HG03521 (cell line): ENCODE results near the gene EML1.

Source experiments
- ATAC-seq: cut with Tn5 transposase; IDR thresholded peaks from one replicate; pipeline ENCODE4 v1.9.1; 2021; ENCODE audit warnings: mild to moderate bottlenecking, moderate library complexity; ENCODE audit not compliant: unreplicated experiment

Gene EML1

GRCh38 chr14:99891266-99891665 lies 98.1 kb downstream of the EML1 start:
- ATAC-seq: no peak

DNA sequence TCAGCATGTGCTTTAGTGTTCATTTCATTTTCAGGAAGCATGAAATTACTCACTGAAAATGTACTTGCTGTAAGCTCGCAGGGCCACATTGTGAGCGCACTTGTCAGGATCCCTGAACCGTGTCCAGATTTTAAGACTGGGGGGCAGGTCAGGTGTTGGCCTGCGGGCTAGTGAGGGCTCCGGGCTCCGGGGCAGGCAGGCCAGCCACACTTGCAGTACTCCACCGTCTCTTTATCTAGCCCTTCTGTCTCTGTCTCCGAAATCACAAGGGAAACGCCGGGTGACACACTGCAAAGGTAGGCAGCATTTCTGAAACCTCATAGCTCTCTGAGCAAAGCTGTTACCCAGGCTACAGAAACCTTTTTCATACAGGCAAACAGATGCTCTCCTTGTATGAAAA lies 98.7 kb downstream of the EML1 start:
- ATAC-seq: no peak

GRCh38 chr14:99892406-99892805 lies 99.2 kb downstream of the EML1 start:
- no peak for ATAC-seq

DNA sequence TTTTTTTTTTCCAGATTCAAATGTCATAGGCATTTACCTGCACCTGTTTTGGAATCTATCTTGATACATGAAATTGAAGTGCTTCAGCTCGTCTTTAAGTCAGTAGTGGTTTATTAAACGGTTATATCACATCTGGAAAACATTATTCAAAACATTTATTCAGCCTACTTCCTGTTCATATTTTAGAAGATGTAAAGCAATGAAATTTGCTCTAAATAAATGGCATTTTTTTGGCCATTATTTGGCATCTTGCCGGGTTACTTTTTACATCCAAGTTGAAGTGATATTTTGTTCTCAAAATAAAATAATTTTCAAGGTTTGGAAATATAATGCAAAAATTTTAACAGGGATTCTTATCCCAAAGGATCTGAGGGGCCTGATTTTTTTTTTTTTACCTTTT lies 103.1 kb downstream of the EML1 start:
- no peak for ATAC-seq

DNA sequence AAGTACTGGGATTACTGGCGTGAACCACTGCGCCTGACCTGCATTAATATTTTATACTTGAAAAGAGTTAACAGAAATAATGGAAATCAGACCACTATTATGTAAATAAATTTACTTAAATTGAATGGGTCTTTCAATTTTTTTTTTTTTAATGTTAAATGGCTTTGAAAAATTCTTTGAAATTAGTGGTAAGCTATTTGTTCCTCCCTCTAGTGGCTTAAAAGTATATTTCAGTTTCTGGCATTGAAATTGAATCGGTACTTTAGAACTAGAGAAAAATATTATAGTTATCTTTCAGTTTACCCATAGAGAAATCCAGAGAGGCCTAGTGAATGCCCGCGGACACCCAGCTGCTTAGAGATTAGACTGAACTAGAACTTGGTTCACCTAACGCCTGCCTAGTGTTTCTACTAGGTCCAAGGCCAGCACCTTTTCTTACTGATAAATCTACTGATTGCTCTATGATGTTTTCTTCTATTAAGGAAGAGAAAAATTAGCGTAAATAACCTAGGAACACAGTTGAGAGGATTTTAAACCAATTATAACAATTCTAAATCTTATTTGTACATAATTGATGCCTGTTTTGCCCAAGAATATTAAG lies 106.5 kb downstream of the EML1 start:
- ATAC-seq: no peak

DNA sequence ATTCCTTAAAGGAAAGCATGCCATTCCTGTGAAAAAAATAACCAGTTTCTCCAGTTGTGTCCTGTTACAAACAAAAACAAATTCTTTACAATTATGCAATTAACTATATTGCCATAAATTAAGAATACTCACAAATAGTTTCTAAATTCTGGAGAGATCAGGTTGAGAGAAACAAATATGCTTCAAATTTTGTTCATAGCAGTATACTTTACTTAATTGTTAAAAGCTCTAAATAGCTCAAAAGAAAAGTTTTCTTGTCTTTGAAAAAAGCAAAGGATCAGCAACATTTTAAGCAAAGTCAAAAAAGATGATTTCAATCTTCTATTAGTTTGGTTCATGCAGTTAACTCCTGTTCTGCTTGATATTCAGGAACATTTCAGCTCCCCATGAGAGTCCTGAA lies 109.7 kb downstream of the EML1 start:
- no peak for ATAC-seq

DNA sequence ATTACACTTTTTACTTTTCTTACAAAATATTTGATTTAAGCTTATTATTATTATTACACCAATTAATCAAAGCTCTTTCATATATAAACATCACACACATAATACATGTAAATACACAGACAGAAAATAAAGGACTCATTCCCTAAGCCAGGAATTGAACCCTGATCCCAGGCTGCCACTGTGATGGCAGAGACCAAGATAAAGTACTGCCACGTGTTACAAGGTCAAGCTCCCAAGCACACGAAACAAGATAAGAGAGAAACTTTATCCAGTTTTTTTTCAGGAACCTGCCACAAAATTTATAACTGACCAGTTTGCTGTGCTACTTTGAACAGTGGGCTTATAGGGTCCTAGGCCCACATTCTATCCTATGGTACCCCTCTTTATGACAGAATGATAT lies 111.3 kb downstream of the EML1 start:
- no peak for ATAC-seq

GRCh38 chr14:99905121-99905520 lies 111.9 kb downstream of the EML1 start:
- no peak for ATAC-seq

DNA sequence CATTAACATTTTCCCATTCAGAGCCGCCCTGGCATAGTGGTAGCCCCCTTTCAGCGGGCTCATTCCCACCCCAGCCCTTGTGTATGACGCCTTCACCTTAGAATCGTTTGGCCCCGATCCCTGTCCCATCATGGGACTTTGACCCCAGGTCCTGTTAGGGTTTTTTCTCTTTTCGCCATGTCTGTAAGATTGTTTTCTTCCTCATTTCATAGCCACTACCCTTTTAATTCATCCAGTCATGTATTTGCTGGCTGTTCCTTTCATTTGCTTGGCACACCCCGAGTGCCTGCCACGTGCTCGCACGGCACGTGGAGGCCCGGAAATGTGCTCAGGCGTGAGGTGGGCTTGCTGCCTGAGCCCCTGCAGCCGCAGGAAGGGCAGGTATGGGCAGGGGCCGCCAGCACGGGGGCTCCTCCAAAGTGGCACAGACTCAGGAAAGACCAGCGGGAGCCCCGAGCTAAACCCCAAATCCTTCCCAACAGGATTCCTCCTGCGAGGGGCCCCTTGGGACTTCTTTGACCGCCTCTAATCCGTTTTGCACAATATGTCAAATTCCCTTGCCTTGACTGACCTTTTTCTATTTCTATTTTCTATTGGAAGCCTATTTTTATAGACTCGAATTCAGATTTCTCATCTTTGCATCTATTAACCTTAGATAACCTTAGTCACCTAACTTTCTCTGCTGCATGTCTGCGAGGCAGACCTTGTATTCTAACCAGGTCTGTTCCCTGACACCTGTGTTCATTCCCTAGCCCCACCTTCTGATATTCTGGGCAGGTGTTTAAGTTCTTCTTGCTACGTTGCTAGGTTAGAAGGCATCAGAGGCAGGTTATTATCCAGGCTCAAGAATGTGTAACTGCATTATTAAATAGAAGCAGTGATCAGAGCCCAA lies 114.8 kb downstream of the EML1 start:
- ATAC-seq: no peak

DNA sequence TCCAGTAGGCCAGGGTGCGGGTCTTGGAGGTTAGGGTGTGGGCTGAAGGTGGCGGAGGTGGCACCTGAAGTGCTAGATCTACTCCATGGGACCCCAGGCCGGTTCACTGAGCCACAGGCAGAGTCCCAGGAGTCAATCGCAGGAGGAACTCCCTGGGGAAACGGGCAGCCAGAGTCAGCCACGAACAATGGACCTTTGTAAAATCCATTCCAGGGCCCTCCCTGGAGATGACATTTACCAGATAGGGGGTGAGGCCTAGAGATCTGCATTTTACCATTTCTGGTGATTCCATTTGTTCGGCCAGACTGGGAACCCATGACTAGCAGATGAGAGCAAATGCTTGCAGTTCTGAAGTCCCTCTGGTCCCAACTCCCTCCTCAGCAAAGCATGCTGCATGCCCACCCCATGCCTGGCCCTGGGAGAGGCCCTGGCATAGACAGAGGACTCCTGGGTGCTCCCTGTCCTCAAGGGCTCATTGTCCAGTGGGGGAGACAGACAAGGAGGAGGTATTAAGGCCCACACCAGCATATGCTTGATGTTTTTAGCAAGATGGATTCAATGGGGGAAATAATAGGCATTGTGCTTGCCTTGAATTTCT lies 115.5 kb downstream of the EML1 start:
- ATAC-seq: no peak

GRCh38 chr14:99909513-99910064 lies 116.4 kb downstream of the EML1 start:
- no peak for ATAC-seq

DNA sequence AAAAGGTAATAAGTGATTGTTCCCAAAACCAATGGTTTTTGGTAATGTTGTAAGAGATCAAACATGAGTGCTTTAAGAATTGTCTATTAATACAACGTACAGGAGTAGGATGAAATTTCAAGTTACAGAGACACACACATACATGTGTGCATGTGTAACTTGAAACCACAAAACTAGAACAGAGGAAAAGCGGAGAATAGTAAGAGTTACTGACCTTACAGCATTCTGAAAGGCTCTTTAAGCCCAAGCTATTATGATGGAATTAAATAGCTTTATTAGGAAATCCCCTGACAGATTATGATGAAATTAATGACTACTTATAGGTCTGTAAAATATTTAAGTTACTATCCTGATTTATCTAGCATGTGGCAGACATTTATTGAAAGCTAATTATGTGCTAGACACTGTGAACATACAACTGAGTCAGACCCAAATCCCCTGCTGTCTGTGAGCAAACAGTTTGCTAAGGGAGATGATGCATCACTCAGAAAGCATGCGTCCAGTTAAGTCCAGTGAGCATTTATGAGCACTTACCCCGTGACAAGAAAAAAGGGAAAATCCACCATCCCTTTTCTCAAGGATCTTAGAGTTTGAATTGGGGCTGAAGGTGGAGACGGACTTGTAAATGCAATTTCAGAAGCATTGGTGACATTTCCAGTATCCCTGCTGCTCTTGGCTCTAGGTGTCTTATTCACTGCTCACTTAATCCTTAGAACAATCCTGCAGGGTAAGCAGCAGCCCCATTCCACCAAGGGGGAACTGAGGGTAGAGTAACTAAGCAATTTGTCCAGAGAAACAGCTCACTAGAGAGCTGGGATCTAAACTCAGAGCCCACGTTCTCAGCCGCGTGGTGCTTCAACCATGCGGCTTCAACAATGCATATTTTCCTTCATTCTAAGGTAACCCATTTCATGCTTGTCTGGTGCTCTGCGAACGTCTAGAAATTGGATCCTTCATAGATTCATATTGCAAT lies 117.4 kb downstream of the EML1 start:
- no peak for ATAC-seq

- ATAC-seq: no peak
Observed at GRCh38 chr14:99915305-99916090, 122.3 kb downstream of the EML1 start.

DNA sequence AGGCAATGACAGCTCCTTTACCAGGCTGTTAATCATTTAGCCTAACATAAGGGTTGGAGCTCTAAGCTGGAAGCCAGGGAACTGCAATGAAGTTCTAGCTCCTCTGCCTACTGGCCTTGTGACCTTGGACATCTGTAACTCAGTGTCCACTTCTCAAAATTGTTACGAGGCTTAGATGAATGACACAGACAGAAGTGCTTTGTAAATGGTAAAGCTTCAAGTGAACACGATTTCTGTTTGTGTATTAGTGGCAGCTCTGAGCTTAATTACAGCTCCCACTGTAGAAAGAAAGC lies 122.8 kb downstream of the EML1 start:
- no peak for ATAC-seq

- no peak for ATAC-seq
Observed at GRCh38 chr14:99918781-99919180, 125.6 kb downstream of the EML1 start.

- no peak for ATAC-seq
Observed at GRCh38 chr14:99921425-99921824, 128.2 kb downstream of the EML1 start.

DNA sequence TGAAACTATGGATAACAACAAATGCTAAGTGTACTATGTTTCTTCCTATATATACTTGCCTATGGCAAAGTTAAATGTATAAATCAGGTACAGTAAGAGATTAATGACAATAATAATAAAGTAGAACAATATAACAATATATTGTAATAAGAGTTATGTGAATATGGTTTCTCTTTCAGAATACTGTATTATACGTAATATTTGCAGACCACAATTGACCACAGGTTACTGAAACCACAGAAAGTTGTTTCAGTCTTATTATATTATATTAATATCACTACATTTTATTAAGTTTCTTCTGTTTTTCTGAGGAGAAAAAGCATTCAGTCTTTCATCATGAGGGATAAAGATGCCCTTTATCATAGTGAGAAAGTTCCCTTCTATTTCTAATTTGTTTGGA lies 131.2 kb downstream of the EML1 start:
- ATAC-seq: no peak

GRCh38 chr14:99925471-99925870 lies 132.3 kb downstream of the EML1 start:
- ATAC-seq: no peak

DNA sequence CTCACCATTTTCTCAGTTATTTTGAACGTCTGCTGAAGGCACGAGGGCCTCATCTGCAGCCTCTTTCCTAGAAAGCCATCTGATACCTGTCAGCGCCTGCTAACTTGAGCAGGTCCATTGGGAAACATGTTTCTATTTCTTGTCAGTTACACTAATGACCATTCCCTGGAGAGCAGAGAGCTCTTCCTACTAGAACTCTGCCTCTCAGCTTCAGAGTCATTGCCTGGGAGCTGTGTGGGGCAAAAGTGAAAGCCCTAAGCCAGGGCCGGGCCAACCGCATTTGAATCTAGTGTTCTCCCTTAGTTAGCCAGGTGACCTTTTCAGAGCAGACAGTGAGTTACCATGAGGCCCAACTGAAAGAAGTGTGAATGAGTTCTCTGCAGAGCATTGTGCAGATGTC lies 135.8 kb downstream of the EML1 start:
- no peak for ATAC-seq

- ATAC-seq: no peak
Observed at GRCh38 chr14:99929601-99930000, 136.4 kb downstream of the EML1 start.
